GM18511 (cell line): ENCODE results near the gene ZBTB38.
A peak's percentile ranks its signal among the peaks of the same experiment; 100 is the strongest.

Experiments used
- ATAC-seq: cut with Tn5 transposase; IDR thresholded peaks from one replicate; pipeline ENCODE4 v1.9.1; 2021; ENCODE audit warnings: mild to moderate bottlenecking, moderate library complexity; ENCODE audit not compliant: unreplicated experiment

The ZBTB38 gene

GRCh38 chr3:141336672-141337522 lies 31.4 kb upstream of the ZBTB38 start:
- peak; percentile 90 for ATAC-seq

- ATAC-seq: no peak
Measured at GRCh38 chr3:141337523-141337854, 30.8 kb upstream of the ZBTB38 start.

- no peak for ATAC-seq
Measured at GRCh38 chr3:141337991-141338390, 30.3 kb upstream of the ZBTB38 start.

- ATAC-seq: no peak
Measured at GRCh38 chr3:141338881-141339280, 29.4 kb upstream of the ZBTB38 start.

- ATAC-seq: no peak
Measured at GRCh38 chr3:141341536-141341935, 26.8 kb upstream of the ZBTB38 start.

GRCh38 chr3:141342386-141342785 lies 25.9 kb upstream of the ZBTB38 start:
- no peak for ATAC-seq

GRCh38 chr3:141343077-141343476 lies 25.2 kb upstream of the ZBTB38 start:
- ATAC-seq: no peak

- ATAC-seq: no peak
Measured at GRCh38 chr3:141343865-141344271, 24.4 kb upstream of the ZBTB38 start.

GRCh38 chr3:141345528-141345927 lies 22.8 kb upstream of the ZBTB38 start:
- no peak for ATAC-seq

GRCh38 chr3:141346007-141346406 lies 22.3 kb upstream of the ZBTB38 start:
- no peak for ATAC-seq

- ATAC-seq: no peak
Measured at GRCh38 chr3:141346418-141346817, 21.9 kb upstream of the ZBTB38 start.

GRCh38 chr3:141346839-141347238 lies 21.5 kb upstream of the ZBTB38 start:
- ATAC-seq: no peak

- ATAC-seq: no peak
Measured at GRCh38 chr3:141348837-141349236, 19.5 kb upstream of the ZBTB38 start.

GRCh38 chr3:141349711-141350110 lies 18.6 kb upstream of the ZBTB38 start:
- ATAC-seq: no peak

GRCh38 chr3:141350666-141351065 lies 17.6 kb upstream of the ZBTB38 start:
- ATAC-seq: no peak

- ATAC-seq: no peak
Measured at GRCh38 chr3:141352262-141352984, 15.9 kb upstream of the ZBTB38 start.

- no peak for ATAC-seq
Measured at GRCh38 chr3:141353652-141354495, 14.4 kb upstream of the ZBTB38 start.

- ATAC-seq: no peak
Measured at GRCh38 chr3:141354517-141354916, 13.8 kb upstream of the ZBTB38 start.

- ATAC-seq: no peak
Measured at GRCh38 chr3:141355242-141355641, 13.1 kb upstream of the ZBTB38 start.

- ATAC-seq: no peak
Measured at GRCh38 chr3:141356046-141356445, 12.3 kb upstream of the ZBTB38 start.

GRCh38 chr3:141360888-141361598 lies 7.3 kb upstream of the ZBTB38 start:
- ATAC-seq: peak; percentile 84
